ENCODE measurements around the gene FRMPD4. TPM values are rescaled to one million over a fixed set of nuclear protein-coding genes. Genes with fewer than 3 reads are reported as not detected.

The FRMPD4 gene
- polyA plus RNA-seq, 3 donors: 0.07 to 0.15 (median 0.14) TPM

- no peak for DNase-seq (ENCODE audit: low read depth in 3 of 3, low spot score in 2 of 3)
Measured at GRCh38 chrX:12711435-12712040, 573.3 kb downstream of the FRMPD4 start.

DNA sequence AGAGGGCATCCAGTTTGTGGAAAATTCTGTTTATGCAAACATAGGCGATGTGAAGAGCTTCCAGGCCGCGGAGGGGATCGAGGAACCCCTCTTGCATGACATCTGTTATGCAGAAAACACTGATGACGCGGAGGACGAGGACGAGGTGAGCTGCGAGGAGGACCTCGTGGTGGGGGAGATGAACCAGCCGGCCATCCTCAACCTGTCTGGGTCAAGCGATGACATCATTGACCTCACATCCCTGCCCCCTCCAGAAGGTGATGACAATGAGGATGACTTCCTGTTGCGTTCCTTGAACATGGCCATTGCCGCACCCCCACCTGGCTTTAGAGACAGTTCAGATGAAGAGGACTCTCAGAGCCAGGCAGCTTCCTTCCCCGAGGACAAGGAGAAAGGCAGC, 578.3 kb downstream of the FRMPD4 start:
- no peak for DNase-seq (ENCODE audit: low read depth in 3 of 3, low spot score in 2 of 3)

- DNase-seq (ENCODE audit: low read depth in 3 of 3, low spot score in 2 of 3): no peak
Measured at GRCh38 chrX:12719837-12720236, 581.6 kb downstream of the FRMPD4 start.

DNA sequence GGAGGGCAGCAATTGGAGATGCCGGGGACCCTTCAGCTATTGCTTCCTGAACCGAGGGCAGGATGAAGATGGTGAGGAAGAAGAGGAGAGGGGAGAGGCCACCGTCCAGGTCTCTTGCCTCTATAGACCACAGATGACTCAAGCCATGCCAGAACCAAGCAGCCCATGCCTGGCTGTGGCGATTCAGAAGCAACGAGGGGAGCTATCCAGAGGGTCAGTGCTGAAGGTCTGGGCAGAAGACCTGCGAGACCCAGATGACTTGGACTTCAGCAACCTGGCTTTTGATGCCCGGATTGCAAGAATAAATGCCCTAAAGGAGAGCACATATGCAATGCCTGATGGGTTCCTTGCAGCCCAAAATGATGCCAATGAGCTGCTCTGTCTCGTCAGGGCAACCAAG, 582.8 kb downstream of the FRMPD4 start:
- peak in 1 of 3 donors; percentile 15 for DNase-seq (ENCODE audit: low read depth in 3 of 3, low spot score in 2 of 3)

- DNase-seq (ENCODE audit: low read depth in 3 of 3, low spot score in 2 of 3): no peak
Measured at GRCh38 chrX:12722314-12722713, 584.0 kb downstream of the FRMPD4 start.

DNA sequence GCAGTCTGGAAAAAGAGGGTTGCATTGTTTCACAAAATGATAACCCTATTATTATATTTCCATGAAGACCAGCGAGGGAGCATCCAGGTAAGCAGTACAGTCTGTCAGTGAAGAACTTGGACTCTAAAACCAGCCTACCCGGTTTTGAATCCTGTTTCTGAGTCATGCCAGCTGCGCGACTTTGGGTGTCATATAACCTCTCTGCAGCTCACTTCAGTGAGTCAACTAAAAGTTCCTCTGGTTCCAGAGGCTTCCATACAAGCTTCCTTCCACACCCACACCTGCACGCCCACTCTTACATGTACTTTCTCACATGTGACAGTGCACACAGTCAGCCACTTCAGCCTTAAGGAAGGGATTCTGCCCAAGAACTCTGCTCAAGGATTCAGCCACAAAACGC, 603.1 kb downstream of the FRMPD4 start:
- DNase-seq (ENCODE audit: low read depth in 3 of 3, low spot score in 2 of 3): no peak

DNA sequence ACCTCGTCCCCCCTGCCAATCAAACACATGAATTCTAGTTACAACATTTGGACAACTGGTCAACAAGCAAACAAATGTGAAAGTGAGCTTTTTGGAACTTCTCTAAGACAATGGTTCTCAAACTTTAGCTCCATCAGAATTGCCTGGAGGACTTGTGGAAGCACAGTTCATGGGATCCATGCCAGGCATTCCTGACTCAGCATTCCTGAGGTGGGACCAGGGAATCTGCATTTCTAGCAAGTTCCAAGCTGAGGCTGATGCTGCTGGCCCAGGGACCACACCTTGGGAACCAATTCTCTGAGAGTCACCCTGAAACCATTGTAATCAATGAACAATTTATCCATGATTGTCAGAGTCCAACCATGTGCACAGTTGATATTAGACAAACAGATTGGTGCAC, 609.2 kb downstream of the FRMPD4 start:
- DNase-seq (ENCODE audit: low read depth in 3 of 3, low spot score in 2 of 3): no peak

DNA sequence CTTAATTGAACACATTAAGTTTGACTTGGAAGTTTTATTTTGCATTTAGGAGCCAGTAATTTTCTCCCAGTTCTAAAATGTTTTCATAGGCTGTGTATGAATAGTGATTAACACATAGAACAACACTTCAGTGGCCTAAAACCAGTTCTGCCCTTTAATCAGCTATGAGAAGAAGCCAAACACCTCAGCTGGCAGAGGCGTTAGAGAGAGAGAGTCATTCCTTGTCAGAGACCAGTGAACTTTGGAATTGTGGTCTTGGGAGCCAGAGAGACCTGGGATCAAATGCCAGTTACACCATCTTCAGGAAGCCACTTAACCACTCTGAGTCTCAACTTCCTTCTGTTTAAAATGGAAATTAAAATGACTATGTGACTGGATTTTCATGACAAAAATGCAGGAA, 613.6 kb downstream of the FRMPD4 start:
- no peak for DNase-seq (ENCODE audit: low read depth in 3 of 3, low spot score in 2 of 3)

GRCh38 chrX:12753366-12753765, 615.1 kb downstream of the FRMPD4 start:
- no peak for DNase-seq (ENCODE audit: low read depth in 3 of 3, low spot score in 2 of 3)

DNA sequence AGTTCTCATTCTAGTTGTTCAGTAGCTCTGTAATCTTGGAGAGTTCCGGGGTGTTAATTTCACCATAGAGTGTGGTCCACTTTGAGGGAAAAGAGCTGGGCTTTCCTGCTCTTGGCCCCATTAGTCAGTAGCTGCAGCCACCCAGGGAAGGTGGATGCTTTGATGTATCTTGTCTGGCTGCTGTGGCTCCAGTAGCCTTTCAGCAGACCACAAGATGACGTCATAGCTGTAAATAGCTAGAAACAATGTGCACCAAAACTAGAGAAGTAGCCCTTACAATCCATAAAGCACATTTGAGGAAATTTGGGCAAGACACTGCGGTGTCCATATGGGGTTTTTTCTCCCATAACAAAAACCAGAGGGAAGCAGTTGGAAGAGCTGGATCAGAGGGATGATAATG, 620.0 kb downstream of the FRMPD4 start:
- no peak for DNase-seq (ENCODE audit: low read depth in 3 of 3, low spot score in 2 of 3)

- no peak for DNase-seq (ENCODE audit: low read depth in 3 of 3, low spot score in 2 of 3)
Measured at GRCh38 chrX:12767856-12768255, 629.6 kb downstream of the FRMPD4 start.

GRCh38 chrX:12768491-12768890, 630.2 kb downstream of the FRMPD4 start:
- no peak for DNase-seq (ENCODE audit: low read depth in 3 of 3, low spot score in 2 of 3)

DNA sequence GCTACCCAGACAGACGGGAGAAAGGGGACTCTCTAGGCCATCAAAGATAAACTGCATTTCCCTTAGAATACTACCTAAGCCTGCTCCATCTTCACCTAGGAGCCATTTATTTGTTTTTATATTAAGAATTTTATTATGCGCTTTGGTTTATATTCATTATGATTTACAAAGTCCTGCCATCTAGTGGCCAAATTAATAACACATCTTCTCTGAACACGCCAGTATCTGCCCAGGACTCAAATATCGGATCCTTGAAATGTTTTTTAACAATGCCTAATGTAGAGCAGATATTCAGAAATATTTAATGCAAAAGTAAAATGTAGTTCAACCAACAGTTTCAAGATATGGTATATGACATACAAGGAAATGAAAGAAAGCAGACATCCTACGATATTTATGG, 632.2 kb downstream of the FRMPD4 start:
- DNase-seq (ENCODE audit: low read depth in 3 of 3, low spot score in 2 of 3): no peak

GRCh38 chrX:12771445-12772069, 633.3 kb downstream of the FRMPD4 start:
- DNase-seq (ENCODE audit: low read depth in 3 of 3, low spot score in 2 of 3): no peak
